H7 (cell line): Measurements from ENCODE around the gene C4BPA. TPM values are rescaled to one million over a fixed set of nuclear protein-coding genes. Genes with fewer than 3 reads are reported as not detected.

Experiments
- DNase-seq: peaks from one replicate; pipeline ENCODE4 v3.0.0; 2012
- H3K27me3 ChIP-seq: 2 replicates; pipeline ENCODE4 v1.6.0; 2011; ENCODE audit warnings: mild to moderate bottlenecking, low read length; ENCODE audit not compliant: control insufficient read depth, insufficient read depth
- H3K36me3 ChIP-seq: replicated peaks from 2 replicates; pipeline ENCODE4 v1.5.1; 2011; ENCODE audit warnings: low read length; ENCODE audit not compliant: control insufficient read depth, insufficient read depth
- H3K4me3 ChIP-seq: 2 replicates; pipeline ENCODE4 v1.5.1; 2011; ENCODE audit warnings: low read depth, mild to moderate bottlenecking, control low read depth, low read length, moderate library complexity; ENCODE audit not compliant: insufficient read depth
- total RNA-seq: library from RNA; depleted of rRNA; stranded (reverse); fragments of >200 nt; shearing (Covaris generic); gene quantifications from 2 replicates; pipeline ENCODE4 v1.2.3, GENCODE V29; 2014; rRNA removed

C4BPA gene
- not detected in 2 replicates for total RNA-seq

- Histone ChIP-seq H3K27me3 (no peaks in the 10 kb centered on the region), H3K4me3 (no peak within 1 kb of the TSS), H3K36me3 (no peaks in the 10 kb centered on the region)
- DNase-seq: no peak
These were observed at the start of gene C4BPA for GRCh38 chr1:207103892-207104373. Gene C4BPA, plus strand, starts transcription at chr1:207104233. Its CDS starts 8,793 bp downstream, at chr1:207113026.

GRCh38 chr1:207054491-207054890 lies 49.5 kb upstream of the C4BPA start:
- no peaks in the 10 kb centered on the region; the same call in 1 of the 2 replicates for H3K36me3 ChIP-seq
- no peak overlapping the region for H3K4me3 ChIP-seq
- DNase-seq: no peak
- H3K27me3 ChIP-seq: no peaks in the 10 kb centered on the region

GRCh38 chr1:207055386-207056001 lies 48.5 kb upstream of the C4BPA start:
- Histone ChIP-seq H3K27me3 (no peaks in the 10 kb centered on the region), H3K36me3 (no peaks in the 10 kb centered on the region; the same call in 1 of the 2 replicates)
- DNase-seq: no peak

GRCh38 chr1:207056673-207057072 lies 47.4 kb upstream of the C4BPA start:
- no peaks in the 10 kb centered on the region; the same call in 1 of the 2 replicates for H3K36me3 ChIP-seq

More at GRCh38 chr1:207055386-207056001, 48.5 kb upstream of the C4BPA start:
- no peak overlapping the region for H3K4me3 ChIP-seq

GRCh38 chr1:207058252-207058651 lies 45.8 kb upstream of the C4BPA start:
- H3K27me3 ChIP-seq: no peaks in the 10 kb centered on the region
- no peak overlapping the region for H3K4me3 ChIP-seq
- DNase-seq: no peak
- H3K36me3 ChIP-seq: peaks cover 6% of the 10 kb centered on the region

More at GRCh38 chr1:207056673-207057072, 47.4 kb upstream of the C4BPA start:
- no peaks in the 10 kb centered on the region for H3K27me3 ChIP-seq
- DNase-seq: no peak
- no peak overlapping the region for H3K4me3 ChIP-seq

GRCh38 chr1:207058878-207059867 lies 44.9 kb upstream of the C4BPA start:
- Histone ChIP-seq H3K4me3 (no peak overlapping the region), H3K36me3 (peaks cover 10% of the 10 kb centered on the region), H3K27me3 (no peaks in the 10 kb centered on the region)
- peak; percentile 62 for DNase-seq

GRCh38 chr1:207059881-207060280 lies 44.2 kb upstream of the C4BPA start:
- Histone ChIP-seq H3K27me3 (no peaks in the 10 kb centered on the region), H3K36me3 (peaks cover 11% of the 10 kb centered on the region), H3K4me3 (no peak overlapping the region)
- DNase-seq: no peak

GRCh38 chr1:207060596-207060995 lies 43.4 kb upstream of the C4BPA start:
- no peak overlapping the region for H3K4me3 ChIP-seq
- peaks cover 11% of the 10 kb centered on the region for H3K36me3 ChIP-seq

GRCh38 chr1:207062058-207062457 lies 42.0 kb upstream of the C4BPA start:
- DNase-seq: no peak
- Histone ChIP-seq H3K27me3 (no peaks in the 10 kb centered on the region), H3K36me3 (peaks cover 13% of the 10 kb centered on the region), H3K4me3 (no peak overlapping the region)

More at GRCh38 chr1:207060596-207060995, 43.4 kb upstream of the C4BPA start:
- H3K27me3 ChIP-seq: no peaks in the 10 kb centered on the region
- DNase-seq: no peak

GRCh38 chr1:207063014-207063413 lies 41.0 kb upstream of the C4BPA start:
- Histone ChIP-seq H3K4me3 (no peak overlapping the region), H3K36me3 (peaks cover 13% of the 10 kb centered on the region)
- no peak for DNase-seq

GRCh38 chr1:207064561-207064960 lies 39.5 kb upstream of the C4BPA start:
- Histone ChIP-seq H3K4me3 (no peak overlapping the region), H3K36me3 (peaks cover 15% of the 10 kb centered on the region), H3K27me3 (no peaks in the 10 kb centered on the region)
- no peak for DNase-seq

More at GRCh38 chr1:207063014-207063413, 41.0 kb upstream of the C4BPA start:
- no peaks in the 10 kb centered on the region for H3K27me3 ChIP-seq

GRCh38 chr1:207067185-207067584 lies 36.8 kb upstream of the C4BPA start:
- H3K36me3 ChIP-seq: peaks cover 19% of the 10 kb centered on the region
- H3K4me3 ChIP-seq: no peak overlapping the region
- DNase-seq: no peak
- H3K27me3 ChIP-seq: no peaks in the 10 kb centered on the region

GRCh38 chr1:207067665-207068064 lies 36.4 kb upstream of the C4BPA start:
- no peaks in the 10 kb centered on the region for H3K27me3 ChIP-seq
- DNase-seq: no peak
- no peak overlapping the region for H3K4me3 ChIP-seq
- peaks cover 20% of the 10 kb centered on the region for H3K36me3 ChIP-seq

GRCh38 chr1:207069061-207069460 lies 35.0 kb upstream of the C4BPA start:
- peaks cover 13% of the 10 kb centered on the region for H3K36me3 ChIP-seq
- DNase-seq: no peak
- H3K4me3 ChIP-seq: no peak overlapping the region

More at GRCh38 chr1:207069061-207069460, 35.0 kb upstream of the C4BPA start:
- H3K27me3 ChIP-seq: no peaks in the 10 kb centered on the region
